ENCODE data around the gene FRMD4A.

The FRMD4A gene

GRCh38 chr10:13701157-13701919 is 629.4 kb downstream of the FRMD4A start:
- DNase-seq (ENCODE audit: extremely low read depth, low read depth): no peak
- no peak overlapping the region for H3K4me3 ChIP-seq (replicated peaks; ENCODE audit: low read depth, low read length)
- no peak for TF ChIP-seq CTCF (IDR thresholded peaks at IDR 0.05; ENCODE audit: low read depth, low read length, missing control alignments)

GRCh38 chr10:13700473-13701144 is 630.1 kb downstream of the FRMD4A start:
- no peak for TF ChIP-seq CTCF (IDR thresholded peaks at IDR 0.05; ENCODE audit: low read depth, low read length, missing control alignments)
- no peak for DNase-seq (ENCODE audit: extremely low read depth, low read depth)
- no peak overlapping the region for H3K4me3 ChIP-seq (replicated peaks; ENCODE audit: low read depth, low read length)

GRCh38 chr10:13699216-13699615 is 631.5 kb downstream of the FRMD4A start:
- H3K4me3 ChIP-seq (replicated peaks; ENCODE audit: low read depth, low read length): no peak overlapping the region
- DNase-seq (ENCODE audit: extremely low read depth, low read depth): no peak
- no peak for TF ChIP-seq CTCF (IDR thresholded peaks at IDR 0.05; ENCODE audit: low read depth, low read length, missing control alignments)

- TF ChIP-seq CTCF (IDR thresholded peaks at IDR 0.05; ENCODE audit: low read depth, low read length, missing control alignments): no peak
- no peak overlapping the region for H3K4me3 ChIP-seq (replicated peaks; ENCODE audit: low read depth, low read length)
- DNase-seq (ENCODE audit: extremely low read depth, low read depth): no peak
Measured at GRCh38 chr10:13698217-13698616, 632.5 kb downstream of the FRMD4A start.

- TF ChIP-seq CTCF (IDR thresholded peaks at IDR 0.05; ENCODE audit: low read depth, low read length, missing control alignments): no peak
- no peak for DNase-seq (ENCODE audit: extremely low read depth, low read depth)
- H3K4me3 ChIP-seq (replicated peaks; ENCODE audit: low read depth, low read length): no peak overlapping the region
Measured at GRCh38 chr10:13696071-13696470, 634.7 kb downstream of the FRMD4A start.

GRCh38 chr10:13695588-13695987 is 635.1 kb downstream of the FRMD4A start:
- no peak overlapping the region for H3K4me3 ChIP-seq (replicated peaks; ENCODE audit: low read depth, low read length)
- DNase-seq (ENCODE audit: extremely low read depth, low read depth): no peak
- no peak for TF ChIP-seq CTCF (IDR thresholded peaks at IDR 0.05; ENCODE audit: low read depth, low read length, missing control alignments)
